ENCODE data around the gene ZNF385A.

GRCh38 chr12:54331461-54331860 lies 53.1 kb downstream of the ZNF385A start:
- TF ChIP-seq GATA3 (IDR thresholded peaks at IDR 0.05; ENCODE audit: low read depth, low read length) (no peak), GATA2 (IDR thresholded peaks at IDR 0.05; ENCODE audit: low read depth, low read length) (no peak)

Measured in SH-SY5Y (cell line).